GM18873 (cell line): ENCODE measurements around the gene CNPY1.

ENCODE experiments used
- ATAC-seq: cut with Tn5 transposase; IDR thresholded peaks from one replicate; pipeline ENCODE4 v1.9.1; 2021; ENCODE audit warnings: mild to moderate bottlenecking, moderate library complexity, moderate number of reproducible peaks; ENCODE audit not compliant: unreplicated experiment, low FRiP score

CNPY1 gene

DNA sequence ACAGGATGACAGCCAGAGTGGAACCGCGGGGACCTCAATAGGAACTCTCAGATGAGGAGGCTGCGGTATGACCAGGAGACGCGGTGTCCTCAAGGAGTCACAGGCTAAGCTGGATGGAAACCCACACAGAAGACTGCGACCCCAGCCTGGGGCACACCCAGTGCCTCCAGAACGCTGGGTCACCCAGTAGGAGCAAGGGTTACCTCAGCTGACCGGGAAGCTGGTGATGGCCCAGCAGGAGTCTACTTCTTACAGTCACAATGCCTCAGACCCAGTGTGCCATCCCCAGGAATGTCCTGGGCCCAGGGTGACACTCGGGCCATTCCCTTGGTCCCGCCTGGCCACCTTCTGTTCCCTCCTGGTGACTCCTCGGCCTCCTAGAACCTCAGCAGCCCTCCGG, 29.9 kb downstream of the CNPY1 start:
- no peak for ATAC-seq

- no peak for ATAC-seq
Observed at GRCh38 chr7:155515318-155515717, 31.0 kb downstream of the CNPY1 start.

DNA sequence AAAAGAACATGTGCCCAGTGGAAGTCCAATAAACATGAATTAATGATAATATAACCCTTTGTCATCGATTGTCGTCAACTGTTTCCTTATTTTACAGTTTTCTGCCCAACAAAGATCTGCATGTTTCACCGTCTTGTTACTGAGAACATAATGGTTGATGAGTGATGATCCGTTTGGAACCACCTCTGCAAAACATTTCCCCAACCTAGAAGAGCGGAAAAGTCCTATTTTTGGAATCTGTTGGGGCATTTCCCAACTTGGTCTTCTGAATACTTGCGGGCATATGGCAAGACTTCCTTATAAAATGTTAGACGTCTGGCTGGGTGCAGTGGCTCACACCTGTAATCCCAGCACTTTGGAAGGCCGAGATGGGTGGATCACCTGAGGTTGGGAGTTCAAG, 32.1 kb downstream of the CNPY1 start:
- no peak for ATAC-seq

DNA sequence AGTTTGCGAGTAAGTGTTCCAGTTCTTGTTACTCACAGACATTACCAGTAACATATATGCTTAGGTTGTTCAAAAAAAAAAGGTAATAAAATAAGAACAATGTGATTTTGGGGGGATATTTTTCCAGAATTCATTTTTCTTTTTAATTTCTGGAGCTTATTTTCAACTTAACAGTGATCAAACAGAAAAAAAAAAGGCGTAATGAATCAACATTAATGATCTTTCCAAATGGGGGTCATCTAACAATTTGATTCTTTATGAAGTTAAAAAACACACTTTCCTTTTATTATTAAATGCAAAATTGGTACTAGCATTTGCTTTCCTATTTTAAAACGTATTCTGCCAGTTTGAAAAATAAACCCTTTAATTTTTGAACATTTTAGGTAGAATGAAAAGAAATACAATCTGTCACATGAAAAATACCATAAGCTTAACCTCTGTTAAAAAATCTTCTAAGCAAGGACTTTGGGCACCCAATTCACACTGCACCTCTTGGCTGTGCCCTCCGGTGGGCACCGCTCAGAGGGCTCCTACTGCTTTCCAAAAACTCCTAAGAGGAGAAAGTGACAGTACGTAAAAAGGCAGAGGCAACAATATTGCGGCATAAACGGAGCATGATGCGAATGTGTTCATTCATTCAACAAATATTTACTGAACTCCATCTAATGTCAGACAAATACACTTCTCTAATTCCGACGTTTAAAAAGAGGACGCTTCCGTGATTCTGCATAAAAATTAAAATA, 32.6 kb downstream of the CNPY1 start:
- no peak for ATAC-seq

DNA sequence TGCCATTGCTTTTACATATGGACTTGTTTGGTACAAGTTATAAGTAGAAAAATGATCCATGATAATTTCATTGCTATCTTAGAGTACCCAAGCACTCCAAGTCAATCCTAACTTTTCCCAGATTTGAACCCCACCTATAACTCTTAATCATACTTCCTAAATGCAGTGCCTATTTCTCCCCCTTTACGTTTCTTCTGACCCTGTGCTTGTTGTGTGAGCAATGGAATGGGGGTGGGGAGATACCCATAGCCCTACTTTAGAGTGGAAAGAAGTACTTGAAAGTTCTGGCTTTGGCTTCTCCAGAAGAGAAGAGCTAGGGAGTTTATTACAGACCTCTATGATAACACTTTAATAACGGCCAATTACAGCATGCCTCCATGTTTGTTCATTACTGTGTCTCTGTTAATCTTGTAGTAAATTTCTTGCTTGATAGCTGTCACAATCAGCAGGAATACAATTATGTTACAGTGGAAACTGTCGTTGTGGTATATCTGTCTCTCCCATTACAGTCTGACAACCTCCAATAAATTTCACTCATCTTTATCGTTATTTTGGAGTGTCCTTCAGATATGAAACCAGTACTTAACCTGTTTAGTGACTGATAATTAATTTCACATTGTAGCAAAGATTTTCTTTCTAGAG, 34.0 kb downstream of the CNPY1 start:
- ATAC-seq, result no peak

DNA sequence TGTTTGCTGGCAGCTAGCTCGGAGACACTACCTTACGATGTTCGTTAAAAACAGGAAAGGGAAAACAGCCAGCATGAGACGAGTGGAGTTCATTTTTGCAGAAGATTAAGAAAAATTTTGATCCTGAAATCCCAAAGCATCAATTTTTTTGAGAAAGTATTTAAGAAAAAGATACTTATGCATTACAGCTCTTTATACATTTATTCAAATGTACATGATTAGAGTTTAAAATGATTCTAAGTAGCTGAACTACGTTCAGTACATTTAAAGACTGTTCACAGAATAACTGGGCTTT, 34.7 kb downstream of the CNPY1 start:
- no peak for ATAC-seq

DNA sequence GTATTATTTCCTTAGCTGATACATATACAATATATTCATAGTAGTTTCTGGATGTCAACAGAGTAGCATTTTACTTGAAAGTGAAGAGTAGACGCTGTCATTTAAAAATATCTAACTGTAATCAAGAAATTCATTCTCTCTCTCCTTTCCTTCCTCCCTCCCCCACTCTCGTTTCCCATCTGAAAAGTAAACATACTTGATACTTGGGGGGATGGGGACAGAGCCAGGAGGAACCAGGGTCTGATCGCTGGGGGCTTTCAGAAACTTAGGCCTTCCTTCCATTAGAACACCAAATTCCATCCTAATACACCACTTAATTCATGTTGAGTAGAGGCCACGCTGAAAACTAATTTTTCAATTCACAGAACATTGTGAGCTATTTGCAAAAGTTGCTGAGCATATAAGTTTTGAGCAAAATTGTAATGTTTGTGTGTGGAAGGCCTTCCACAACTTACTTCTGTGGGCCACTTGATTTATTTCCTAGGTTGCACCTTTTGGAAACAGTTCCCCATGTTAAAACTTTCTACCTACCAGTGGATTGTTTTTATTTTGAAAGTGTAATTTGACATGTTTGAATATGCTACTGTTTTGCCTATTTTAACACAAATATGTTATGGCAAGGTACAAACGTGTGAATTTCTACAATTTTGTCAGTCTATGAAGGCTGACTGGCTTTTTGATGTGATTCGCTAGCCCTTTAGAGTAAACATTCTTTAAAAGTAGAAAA, 35.2 kb downstream of the CNPY1 start:
- no peak for ATAC-seq

DNA sequence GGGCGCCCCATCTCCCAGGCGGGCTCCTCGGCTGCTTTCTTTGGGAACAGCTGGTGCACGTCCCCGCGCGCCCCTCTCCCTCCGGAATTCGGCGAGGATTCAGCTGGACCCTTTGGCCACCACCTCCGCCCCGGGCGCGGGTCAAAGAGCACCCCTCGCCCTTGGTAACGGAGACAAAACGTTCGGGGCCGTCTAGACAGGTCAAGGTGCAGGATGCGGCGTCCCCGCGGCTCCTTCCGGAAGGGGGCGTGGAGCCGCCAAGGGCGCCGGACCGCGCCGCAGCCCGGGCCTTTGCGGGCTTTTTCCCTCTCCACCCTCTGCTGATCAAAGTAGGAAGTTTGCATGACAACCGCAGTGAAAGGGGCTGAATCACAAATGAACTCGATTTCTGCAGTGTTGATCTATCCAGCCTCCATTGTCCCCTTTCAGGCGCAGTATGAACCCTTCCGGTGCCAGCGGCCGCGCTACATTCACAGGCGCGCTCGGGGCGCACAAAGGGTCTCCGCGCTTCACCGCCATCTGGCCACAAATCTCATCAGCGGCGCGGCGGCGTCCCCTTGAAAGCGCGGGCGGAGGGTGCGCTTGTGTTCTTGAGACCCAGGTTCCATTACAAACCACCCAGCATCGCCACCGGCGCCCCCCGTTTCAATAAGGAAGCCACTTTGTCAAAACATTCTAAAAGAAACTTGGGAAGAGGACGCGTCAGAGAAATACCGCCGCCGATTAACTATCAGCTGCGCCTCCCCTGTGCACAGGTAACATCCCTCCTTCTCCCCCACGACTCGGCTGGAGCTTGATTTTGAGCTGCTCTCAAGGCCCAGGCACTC, 36.4 kb downstream of the CNPY1 start:
- no peak for ATAC-seq

DNA sequence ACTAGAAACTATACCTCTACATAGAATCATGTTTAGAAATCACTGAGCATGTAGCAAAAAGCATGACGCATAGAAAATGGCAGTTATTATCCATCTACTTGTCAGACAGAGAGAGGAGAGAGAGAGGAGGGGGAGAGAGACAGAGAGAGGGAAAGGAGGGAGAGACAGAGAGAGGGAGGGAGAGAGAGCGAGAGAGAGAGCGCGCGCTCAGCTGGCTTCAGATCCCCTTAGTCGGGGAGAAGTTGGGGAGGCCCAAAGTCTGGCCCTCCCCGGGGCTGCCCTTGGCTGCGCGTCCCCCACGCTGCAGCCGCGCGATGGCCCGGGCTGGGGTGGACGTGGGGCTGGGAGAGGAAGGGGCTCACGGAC, 37.0 kb downstream of the CNPY1 start:
- ATAC-seq, result no peak

DNA sequence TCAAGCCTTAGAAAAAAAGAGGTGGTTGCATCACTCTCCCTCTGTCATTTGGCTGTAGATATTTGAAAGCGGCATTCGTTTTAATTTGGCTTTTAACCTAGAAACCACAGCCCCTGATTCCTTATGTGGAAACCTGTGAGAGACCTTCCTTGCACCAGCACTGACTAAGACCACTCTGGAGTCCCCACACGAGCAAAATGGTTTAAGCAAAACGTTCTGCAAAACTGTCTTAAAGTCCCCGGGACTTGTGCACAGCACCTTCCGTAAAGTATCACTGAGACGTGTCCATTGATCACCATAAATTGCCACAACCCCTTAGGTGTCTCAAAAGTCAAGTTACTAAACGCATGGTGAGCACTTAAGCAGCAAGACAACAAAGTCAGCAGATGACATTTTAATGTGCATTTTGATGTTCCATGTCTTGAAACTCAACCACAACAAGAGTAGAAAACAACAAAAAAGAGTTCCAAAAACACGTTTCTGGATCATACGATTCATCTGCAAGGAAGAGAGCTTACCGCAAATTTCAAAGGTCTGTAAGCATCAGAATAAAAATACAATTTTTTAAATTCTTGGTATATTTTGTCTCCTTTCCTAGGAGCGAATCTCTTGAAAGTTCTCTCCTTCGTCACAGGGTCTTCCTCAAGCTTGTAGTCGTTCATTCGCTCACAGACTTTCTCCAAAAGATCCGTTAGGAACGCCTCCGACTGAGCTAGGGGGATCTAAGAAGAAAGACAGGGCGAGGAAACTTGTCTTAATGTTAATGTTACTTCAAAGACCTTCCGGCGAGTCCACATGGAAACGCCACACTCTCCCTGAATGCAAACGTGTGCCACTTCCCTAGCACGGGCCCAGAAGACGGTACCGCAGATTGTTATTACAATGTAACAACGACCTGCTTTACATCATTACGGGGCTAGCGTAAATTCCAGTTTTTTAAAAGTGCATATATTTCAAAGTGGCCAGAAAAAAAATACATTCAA, 37.7 kb downstream of the CNPY1 start:
- ATAC-seq, result no peak

DNA sequence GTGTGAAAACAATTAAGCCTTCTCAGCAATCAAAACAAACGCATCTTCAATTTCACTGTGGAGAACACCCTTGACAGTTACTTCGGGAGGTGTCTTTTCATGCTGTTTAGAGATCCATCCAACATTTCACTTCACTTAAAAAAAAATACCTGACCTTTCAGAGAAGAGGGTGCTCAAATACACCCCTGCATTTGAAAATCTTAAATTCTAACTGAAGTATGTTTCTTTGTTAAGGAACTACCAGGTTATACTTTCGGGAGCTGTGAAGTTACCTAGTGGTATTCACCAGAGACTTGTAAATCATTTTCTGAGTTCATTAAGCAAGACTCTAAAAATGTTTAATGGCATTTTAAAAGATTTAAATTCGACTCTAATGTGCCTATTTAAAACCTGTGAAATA, 38.8 kb downstream of the CNPY1 start:
- no peak for ATAC-seq

GRCh38 chr7:155506854-155507337, 39.5 kb downstream of the CNPY1 start:
- no peak for ATAC-seq

DNA sequence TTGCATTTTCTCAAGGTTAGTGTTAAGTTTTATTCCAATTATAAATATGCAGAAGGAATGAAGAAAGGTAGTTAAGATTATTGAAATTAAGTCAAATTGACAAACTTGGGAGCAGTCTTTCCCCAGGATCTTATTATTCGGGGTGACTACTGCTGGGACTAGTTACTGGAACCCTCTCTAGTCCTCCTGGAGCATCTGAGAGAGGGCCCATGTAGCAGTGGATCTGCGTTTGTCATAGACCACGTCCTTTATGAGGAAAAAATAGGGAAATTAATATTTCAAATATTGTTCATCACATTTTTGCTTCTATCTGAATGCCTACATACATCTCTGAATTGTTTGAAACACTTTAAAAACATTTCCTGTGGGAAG, 41.0 kb downstream of the CNPY1 start:
- no peak for ATAC-seq

DNA sequence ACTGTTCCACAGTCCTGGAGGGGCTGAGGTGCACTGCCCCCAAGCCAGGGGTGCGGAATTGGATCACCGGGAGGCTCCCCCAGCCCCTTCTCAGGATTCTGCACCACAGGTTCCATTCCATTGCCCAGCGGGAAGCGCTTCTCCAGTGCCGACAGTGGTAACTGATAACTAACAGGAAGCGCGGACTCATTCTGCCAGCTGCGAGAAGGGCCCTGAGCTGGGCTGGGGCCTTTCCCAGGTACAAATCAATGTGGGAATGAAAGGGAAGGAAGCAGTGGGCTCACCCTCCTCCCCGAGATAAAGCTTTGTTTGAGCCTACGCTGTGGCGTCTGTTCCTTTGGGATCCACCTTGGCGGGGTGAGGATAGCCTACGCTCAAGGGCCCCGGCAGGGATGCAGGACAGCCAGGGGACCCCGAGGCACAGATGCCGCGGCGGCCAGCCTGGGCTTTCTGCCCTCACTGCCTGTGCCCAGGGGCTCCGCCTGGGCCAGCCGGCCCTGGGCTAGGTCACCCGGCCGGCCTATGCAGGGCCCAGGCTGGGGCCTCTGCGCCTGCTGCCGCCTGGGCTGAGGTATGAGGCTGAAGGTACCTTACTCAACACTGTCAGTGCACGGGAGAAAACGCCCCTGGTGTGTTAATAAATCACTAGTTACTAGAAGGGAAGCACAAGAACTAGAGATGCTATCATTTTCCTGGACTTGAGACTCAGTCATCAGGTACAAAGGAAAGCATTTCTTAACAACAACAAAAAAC, 49.0 kb downstream of the CNPY1 start:
- ATAC-seq, result no peak

DNA sequence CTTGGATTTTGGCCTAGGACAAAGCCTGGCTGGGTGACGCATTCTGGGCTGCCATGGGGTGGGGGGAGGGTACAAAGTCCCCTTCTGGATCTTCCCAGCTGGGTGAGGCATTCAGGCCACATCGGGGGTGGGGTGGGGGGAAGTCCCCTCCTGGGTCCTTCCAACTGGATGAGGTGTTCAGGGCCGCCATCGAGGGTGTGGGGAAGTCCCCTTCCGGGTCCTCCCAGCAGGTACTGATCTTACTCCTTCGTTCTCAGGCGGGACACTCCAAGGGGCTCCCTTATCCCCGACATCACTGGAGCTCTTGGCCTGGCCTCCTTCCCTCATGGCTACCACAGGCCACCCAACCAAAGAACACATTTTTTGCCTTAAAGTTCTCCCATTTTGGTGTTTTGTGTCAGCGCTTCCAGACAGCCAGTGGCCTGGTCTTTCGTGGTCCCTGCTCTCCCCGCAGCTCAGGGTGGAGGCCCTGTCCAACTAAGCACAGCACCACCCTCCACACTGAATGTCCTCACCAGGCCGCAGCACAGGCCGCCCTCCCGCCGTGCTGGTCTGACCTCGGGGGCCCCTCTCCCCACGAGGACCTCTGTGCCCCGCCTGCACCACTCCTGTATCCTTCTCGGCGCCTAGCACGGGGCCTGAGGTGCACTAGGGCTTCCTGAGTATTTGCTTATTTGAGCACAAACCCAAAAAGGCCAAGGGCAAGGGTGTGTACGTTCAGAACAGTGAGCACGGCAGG, 49.9 kb downstream of the CNPY1 start:
- no peak for ATAC-seq

DNA sequence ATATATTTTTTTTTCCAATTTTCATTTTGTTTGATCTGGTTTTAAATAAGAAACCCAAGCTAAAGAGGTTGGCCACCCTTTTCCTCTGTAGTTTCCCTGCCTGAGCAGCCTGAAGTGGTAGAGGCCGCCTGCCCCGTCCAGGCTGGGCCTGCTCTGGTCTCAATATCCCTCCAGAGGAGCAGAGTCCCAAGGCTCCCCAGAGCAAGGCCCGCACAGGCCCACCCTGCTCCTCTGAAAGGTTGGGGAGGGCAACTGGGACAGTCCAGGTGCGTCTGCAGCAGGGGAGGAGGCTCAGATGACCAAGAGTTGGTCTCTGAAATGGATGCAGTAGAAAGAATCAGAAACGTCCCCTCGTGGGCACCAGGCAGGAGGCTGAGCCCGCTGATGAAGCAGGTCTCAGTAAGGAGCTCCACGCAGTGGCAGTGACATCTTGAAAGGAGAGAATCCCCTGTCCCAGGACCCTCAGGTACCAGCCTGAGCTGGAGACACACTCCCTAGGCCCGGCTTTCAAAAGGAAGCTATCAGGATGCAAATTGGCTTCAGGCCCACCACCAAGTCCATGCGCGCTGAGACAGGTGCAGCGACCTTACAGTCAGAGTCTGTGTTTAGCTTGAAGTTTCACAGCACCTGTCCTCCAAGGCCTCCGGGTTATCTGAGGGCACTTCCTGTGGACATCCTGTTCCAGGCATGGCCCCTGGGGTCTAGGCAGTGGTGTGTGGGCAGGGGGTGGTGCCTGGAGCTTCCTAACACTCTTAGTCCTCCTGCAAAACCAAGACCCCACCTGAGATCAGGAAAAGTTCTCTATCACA, 50.7 kb downstream of the CNPY1 start:
- no peak for ATAC-seq

GRCh38 chr7:155494551-155494950, 51.8 kb downstream of the CNPY1 start:
- ATAC-seq, result no peak
